ENCODE measurements around the gene ERCC1.
"Not testable (repeated sequence)": the region's sequence is repeated elsewhere in the genome, so short reads cannot be mapped to it uniquely, and the experiment has no call there.

The ERCC1 gene

GRCh38 chr19:45451850-45452387 is 28.2 kb upstream of the ERCC1 start:
- no peak for DNase-seq

- DNase-seq, result peak; percentile 68
These were observed 27.6 kb upstream of the ERCC1 start for GRCh38 chr19:45451131-45451849.

- DNase-seq, result peak; percentile 69
These were observed 26.3 kb upstream of the ERCC1 start for GRCh38 chr19:45450012-45450333.

GRCh38 chr19:45448887-45449299 is 25.2 kb upstream of the ERCC1 start:
- DNase-seq, result no peak

GRCh38 chr19:45448425-45448756 is 24.7 kb upstream of the ERCC1 start:
- no peak for DNase-seq

GRCh38 chr19:45446944-45447343 is 23.2 kb upstream of the ERCC1 start:
- DNase-seq, result no peak

GRCh38 chr19:45446295-45446694 is 22.6 kb upstream of the ERCC1 start:
- DNase-seq, result peak; percentile 51

GRCh38 chr19:45445139-45445538 is 21.4 kb upstream of the ERCC1 start:
- no peak for DNase-seq

- DNase-seq, result peak; percentile 86
These were observed 20.8 kb upstream of the ERCC1 start for GRCh38 chr19:45444318-45445041.

GRCh38 chr19:45443462-45444317 is 20.0 kb upstream of the ERCC1 start:
- DNase-seq, result peak; percentile 56

GRCh38 chr19:45442778-45443461 is 19.2 kb upstream of the ERCC1 start:
- DNase-seq, result no peak

GRCh38 chr19:45442408-45442777 is 18.7 kb upstream of the ERCC1 start:
- no peak for DNase-seq

- no peak for DNase-seq
These were observed 17.3 kb upstream of the ERCC1 start for GRCh38 chr19:45440873-45441654.

GRCh38 chr19:45440259-45440638 is 16.5 kb upstream of the ERCC1 start:
- no peak for DNase-seq

GRCh38 chr19:45439569-45440258 is 16.0 kb upstream of the ERCC1 start:
- peak; percentile 86 for DNase-seq

- DNase-seq, result no peak
These were observed 15.5 kb upstream of the ERCC1 start for GRCh38 chr19:45439190-45439568.

GRCh38 chr19:45437328-45437727 is 13.6 kb upstream of the ERCC1 start:
- DNase-seq, result no peak

- DNase-seq, result not testable (repeated sequence)
These were observed 8.8 kb upstream of the ERCC1 start for GRCh38 chr19:45432543-45432942.

- DNase-seq, result not testable (repeated sequence)
These were observed 7.3 kb upstream of the ERCC1 start for GRCh38 chr19:45431008-45431407.

GRCh38 chr19:45429896-45430295 is 6.2 kb upstream of the ERCC1 start:
- DNase-seq, result not testable (repeated sequence)
